GM12878 (cell line): ENCODE results near the gene PAPPA.

Experiments used
- BMI1 ChIP-seq: fragments of 450-650 bp; IDR thresholded peaks from 2 replicates; pipeline ENCODE4 v1.6.1; 2016; ENCODE audit warnings: mild to moderate bottlenecking, moderate library complexity, borderline replicate concordance
- CHD1 ChIP-seq: IDR thresholded peaks from 2 replicates; pipeline ENCODE4 v1.6.1; 2012; ENCODE audit warnings: low read depth, low read length, improper control_type of control experiment
- CREM ChIP-seq: IDR thresholded peaks from 2 replicates; pipeline ENCODE4 v1.6.1; 2014; ENCODE audit warnings: antibody characterized with exemption, low read depth
- EP300 ChIP-seq, 2 experiments: fragments of 150-350 bp in 1 of 2; IDR thresholded peaks; 2 replicates each; pipeline ENCODE4 v1.6.1; 2011 to 2012; ENCODE audit warnings: low read depth in 2 of 2, low read length in 2 of 2, borderline replicate concordance in 1 of 2, improper control_type of control experiment in 1 of 2, inconsistent platforms in 1 of 2; ENCODE audit not compliant: control insufficient read depth in 1 of 2
- EZH2 ChIP-seq: IDR thresholded peaks from 2 replicates; pipeline ENCODE4 v1.6.1; 2012; ENCODE audit warnings: low read depth, mild to moderate bottlenecking, control low read depth, inconsistent platforms, low read length, borderline replicate concordance; ENCODE audit not compliant: control insufficient read depth
- NFYB ChIP-seq: IDR thresholded peaks from 2 replicates; pipeline ENCODE4 v1.6.1; 2011; ENCODE audit warnings: low read depth, mild to moderate bottlenecking, low read length, improper control_type of control experiment, moderate library complexity; ENCODE audit not compliant: insufficient read depth
- NR2C1 ChIP-seq: fragments of 450-650 bp; IDR thresholded peaks from 2 replicates; pipeline ENCODE4 v1.6.1; 2017; ENCODE audit warnings: antibody characterized with exemption, mild to moderate bottlenecking, moderate library complexity
- POLR2A ChIP-seq: IDR thresholded peaks from 2 replicates; pipeline ENCODE4 v1.6.1; 2011; ENCODE audit warnings: low read depth, mild to moderate bottlenecking, low read length
- RBBP5 ChIP-seq: fragments of 200-600 bp; sonication (generic); conservative IDR thresholded peaks from 2 replicates; pipeline ENCODE4 v1.6.1; 2016
- RELA ChIP-seq: fragments of 450-650 bp; IDR thresholded peaks from 2 replicates; pipeline ENCODE4 v1.8.0; 2014; ENCODE audit warnings: borderline replicate concordance; ENCODE audit not compliant: partially characterized antibody
- TF ChIP-seq, protein P1 (sequence below): fragments of 450-650 bp; conservative IDR thresholded peaks from 2 replicates; pipeline ENCODE4 v1.6.1; 2017; ENCODE audit warnings: mild to moderate bottlenecking, moderate library complexity
- TF ChIP-seq, protein P2 (sequence below), 3 experiments: IDR thresholded peaks in 2 of 3; conservative IDR thresholded peaks in 1 of 3; 2 replicates each; pipeline ENCODE4 v1.5.1; 2011; ENCODE audit warnings: low read depth in 3 of 3, low read length in 3 of 3, mild to moderate bottlenecking in 3 of 3, control low read depth in 2 of 3, moderate library complexity in 2 of 3, inconsistent platforms in 1 of 3, mixed read lengths in 1 of 3; ENCODE audit not compliant: control insufficient read depth in 2 of 3, insufficient read depth in 1 of 3; ENCODE audit errors: extremely low read depth in 1 of 3

DNA sequence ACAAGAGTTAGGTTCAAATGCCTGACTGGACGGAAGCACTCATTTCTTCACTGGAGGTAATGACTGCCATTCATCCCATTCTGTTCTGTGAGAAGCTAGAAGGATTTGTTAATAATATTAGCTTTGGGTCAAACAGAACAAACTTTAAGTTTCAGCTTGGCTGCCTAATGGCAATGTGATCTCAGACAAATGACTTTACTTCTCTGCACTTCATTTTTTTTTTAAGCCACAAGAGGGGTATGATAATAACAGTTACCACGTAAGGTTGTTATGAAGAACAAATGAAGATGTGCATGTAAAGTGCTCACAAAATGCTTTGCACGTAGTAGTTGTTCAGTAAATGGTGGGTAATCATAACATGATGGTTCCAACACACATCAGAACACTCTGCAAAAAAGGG, 199.4 kb downstream of the PAPPA start:
- TF ChIP-seq POLR2A (no peak), NFYB (no peak), EZH2 (no peak), NR2C1 (no peak), RELA (no peak), CREM (no peak), BMI1 (no peak), CHD1 (no peak), RBBP5 (no peak), EP300 (IDR thresholded peaks at IDR 0.05; ENCODE audit: borderline replicate concordance in 1 of 2, control insufficient read depth in 1 of 2, low read depth in 2 of 2, low read length in 2 of 2) (no peak)
- TF ChIP-seq, protein P1, sequence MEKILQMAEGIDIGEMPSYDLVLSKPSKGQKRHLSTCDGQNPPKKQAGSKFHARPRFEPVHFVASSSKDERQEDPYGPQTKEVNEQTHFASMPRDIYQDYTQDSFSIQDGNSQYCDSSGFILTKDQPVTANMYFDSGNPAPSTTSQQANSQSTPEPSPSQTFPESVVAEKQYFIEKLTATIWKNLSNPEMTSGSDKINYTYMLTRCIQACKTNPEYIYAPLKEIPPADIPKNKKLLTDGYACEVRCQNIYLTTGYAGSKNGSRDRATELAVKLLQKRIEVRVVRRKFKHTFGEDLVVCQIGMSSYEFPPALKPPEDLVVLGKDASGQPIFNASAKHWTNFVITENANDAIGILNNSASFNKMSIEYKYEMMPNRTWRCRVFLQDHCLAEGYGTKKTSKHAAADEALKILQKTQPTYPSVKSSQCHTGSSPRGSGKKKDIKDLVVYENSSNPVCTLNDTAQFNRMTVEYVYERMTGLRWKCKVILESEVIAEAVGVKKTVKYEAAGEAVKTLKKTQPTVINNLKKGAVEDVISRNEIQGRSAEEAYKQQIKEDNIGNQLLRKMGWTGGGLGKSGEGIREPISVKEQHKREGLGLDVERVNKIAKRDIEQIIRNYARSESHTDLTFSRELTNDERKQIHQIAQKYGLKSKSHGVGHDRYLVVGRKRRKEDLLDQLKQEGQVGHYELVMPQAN: no peak
- TF ChIP-seq, protein P2, sequence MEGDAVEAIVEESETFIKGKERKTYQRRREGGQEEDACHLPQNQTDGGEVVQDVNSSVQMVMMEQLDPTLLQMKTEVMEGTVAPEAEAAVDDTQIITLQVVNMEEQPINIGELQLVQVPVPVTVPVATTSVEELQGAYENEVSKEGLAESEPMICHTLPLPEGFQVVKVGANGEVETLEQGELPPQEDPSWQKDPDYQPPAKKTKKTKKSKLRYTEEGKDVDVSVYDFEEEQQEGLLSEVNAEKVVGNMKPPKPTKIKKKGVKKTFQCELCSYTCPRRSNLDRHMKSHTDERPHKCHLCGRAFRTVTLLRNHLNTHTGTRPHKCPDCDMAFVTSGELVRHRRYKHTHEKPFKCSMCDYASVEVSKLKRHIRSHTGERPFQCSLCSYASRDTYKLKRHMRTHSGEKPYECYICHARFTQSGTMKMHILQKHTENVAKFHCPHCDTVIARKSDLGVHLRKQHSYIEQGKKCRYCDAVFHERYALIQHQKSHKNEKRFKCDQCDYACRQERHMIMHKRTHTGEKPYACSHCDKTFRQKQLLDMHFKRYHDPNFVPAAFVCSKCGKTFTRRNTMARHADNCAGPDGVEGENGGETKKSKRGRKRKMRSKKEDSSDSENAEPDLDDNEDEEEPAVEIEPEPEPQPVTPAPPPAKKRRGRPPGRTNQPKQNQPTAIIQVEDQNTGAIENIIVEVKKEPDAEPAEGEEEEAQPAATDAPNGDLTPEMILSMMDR (IDR thresholded peaks at IDR 0.05 in 2 of 3, conservative IDR thresholded peaks at IDR 0.05 in 1 of 3; ENCODE audit: control insufficient read depth in 2 of 3, extremely low read depth in 1 of 3, insufficient read depth in 1 of 3, low read depth in 3 of 3, low read length in 3 of 3): no peak
